Pancreas (tissue), 10 donors: Measurements from ENCODE around the gene RASSF8. TPM values are rescaled to one million over a fixed set of nuclear protein-coding genes. Genes with fewer than 3 reads are reported as not detected.

Experiments used
- ATAC-seq, 4 donors: fragments of 200-7000 bp; cut with Tn5 transposase; one replicate each; pipeline versions ENCODE4 v1.8.0 to v1.9.1; 2020; ENCODE audit warnings: mild to moderate bottlenecking in 4 of 4, moderate library complexity in 4 of 4
- DNase-seq, 6 donors: peaks; one replicate each; pipeline ENCODE4 v3.0.0-alpha.2; 2020
- FAIRE-seq: peaks from 2 replicates; lab custom pipeline; 2012; peaks lifted over from hg19 to GRCh38; lab: Jason Lieb, UNC
- H3K27ac ChIP-seq, 4 donors: fragments of 200-600 bp; sonication (generic); 1 replicate in 3 of 4; 2 replicates in 1 of 4; pipeline versions ENCODE4 v1.5.0 to v1.8.0; 2020
- H3K27me3 ChIP-seq, 4 donors: fragments of 200-600 bp; one replicate each; pipeline ENCODE4 v1.8.0; 2021
- H3K36me3 ChIP-seq, 3 donors: fragments of 200-600 bp; sonication (generic) in 1 of 3; one replicate each; pipeline versions ENCODE4 v1.5.0 to v1.8.0; 2020 to 2021
- H3K4me1 ChIP-seq, 3 donors: fragments of 200-600 bp; one replicate each; pipeline ENCODE4 v1.8.0; 2021
- H3K4me3 ChIP-seq, 4 donors: fragments of 200-600 bp; sonication (generic) in 2 of 4; one replicate each; pipeline versions ENCODE4 v1.5.0 to v1.8.0; 2020 to 2021
- H3K9me3 ChIP-seq, 4 donors: fragments of 200-600 bp; one replicate each; pipeline ENCODE4 v1.8.0; 2021
- WGBS, 2 donors: extraction: QIAGEN DNeasy Blood & Tissue Kit; methylation state at CpG; one replicate each; pipeline ENCODE4 v1.1.7; 2013; 5-methylcytosine and 5-hydroxymethylcytosine counted together
- intact Hi-C, 3 donors: fragments of 100-400 bp; cut with DNase I; formaldehyde crosslinking; loops; one replicate each; pipeline versions ENCODE4 v1.11.1 to v1.14.2; 2022
- polyA plus RNA-seq, 2 donors: library from polyadenylated mRNA; stranded (reverse); fragments of 200-250 nt; gene quantifications; one replicate each; pipeline ENCODE4 v1.2.3, GENCODE V29; 2013
- total RNA-seq, 6 donors: library from RNA; stranded (reverse); fragmentation: NEBNext Ultra II Directional in 4 of 6; extraction: Animal tissue kit (Norgen Biotek cat#: 25700) in 4 of 6; gene quantifications; one replicate each; pipeline versions ENCODE4 v1.2.1 to v1.2.4, GENCODE V29; 2021 to 2023
- TF ChIP-seq, protein P1 (sequence below), 4 donors: fragments of 200-600 bp; sonication (generic) in 3 of 4; IDR thresholded peaks; one replicate each; pipeline versions ENCODE4 v1.5.0 to v1.8.0; 2021; ENCODE audit warnings: antibody characterized with exemption in 4 of 4
- donor health status: healthy with polysubstance abuse.
- donor health status: DM: no; HTN: no; CAD: no; lungs with moderate emphysema.
- donor health status: DM: no; HTN: no; CAD: no.
- donor health status: control.
- donor health status: control.
- donor health status: Bipolar disorder and iron deficiency.
- donor health status: DM: yes; HTN: yes; CAD: no.
- donor health status: DM: no; HTN: no; CAD: no.
- donor health status: DM: no; HTN: no; CAD: no.
- donor health status: DM: yes; HTN: yes; CAD: no.

RASSF8 gene
- total and polyA plus RNA-seq, 8 donors, result 4.3 to 25.0 (median 7.4) TPM

DNA sequence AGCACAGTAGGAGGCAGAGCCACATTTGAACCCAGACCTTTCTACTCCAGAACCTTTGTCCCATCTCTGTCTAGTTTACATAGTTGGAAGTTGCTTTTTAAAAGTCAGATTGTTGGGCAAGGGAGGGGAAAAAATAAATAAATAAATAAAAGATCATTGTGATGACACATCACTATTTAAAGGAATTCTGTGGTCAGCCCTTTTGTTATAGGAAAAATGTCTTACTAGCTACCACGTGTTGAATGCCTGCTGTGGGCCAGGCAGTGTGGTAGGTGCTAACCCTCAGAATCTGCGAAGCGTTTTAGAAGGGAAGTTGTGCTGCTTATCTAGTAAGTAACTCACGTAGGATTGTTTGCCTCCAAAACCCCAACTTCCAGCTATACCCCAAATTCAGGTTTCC is 104.1 kb downstream of the RASSF8 start:
- no peaks in the 10 kb centered on the region for H3K27me3 ChIP-seq
- H3K4me3 ChIP-seq, result no peak overlapping the region
- no peaks in the 10 kb centered on the region for H3K36me3 ChIP-seq
- 77 to 81% methylated on average over 4 of the region's 4 CpGs for WGBS, 2 donors
- no peak overlapping the region for H3K27ac ChIP-seq
- no peaks in the 10 kb centered on the region for H3K4me1 ChIP-seq
- no peaks in the 10 kb centered on the region for H3K9me3 ChIP-seq
- TF ChIP-seq, protein P1, sequence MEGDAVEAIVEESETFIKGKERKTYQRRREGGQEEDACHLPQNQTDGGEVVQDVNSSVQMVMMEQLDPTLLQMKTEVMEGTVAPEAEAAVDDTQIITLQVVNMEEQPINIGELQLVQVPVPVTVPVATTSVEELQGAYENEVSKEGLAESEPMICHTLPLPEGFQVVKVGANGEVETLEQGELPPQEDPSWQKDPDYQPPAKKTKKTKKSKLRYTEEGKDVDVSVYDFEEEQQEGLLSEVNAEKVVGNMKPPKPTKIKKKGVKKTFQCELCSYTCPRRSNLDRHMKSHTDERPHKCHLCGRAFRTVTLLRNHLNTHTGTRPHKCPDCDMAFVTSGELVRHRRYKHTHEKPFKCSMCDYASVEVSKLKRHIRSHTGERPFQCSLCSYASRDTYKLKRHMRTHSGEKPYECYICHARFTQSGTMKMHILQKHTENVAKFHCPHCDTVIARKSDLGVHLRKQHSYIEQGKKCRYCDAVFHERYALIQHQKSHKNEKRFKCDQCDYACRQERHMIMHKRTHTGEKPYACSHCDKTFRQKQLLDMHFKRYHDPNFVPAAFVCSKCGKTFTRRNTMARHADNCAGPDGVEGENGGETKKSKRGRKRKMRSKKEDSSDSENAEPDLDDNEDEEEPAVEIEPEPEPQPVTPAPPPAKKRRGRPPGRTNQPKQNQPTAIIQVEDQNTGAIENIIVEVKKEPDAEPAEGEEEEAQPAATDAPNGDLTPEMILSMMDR (IDR thresholded peaks at IDR 0.05), result no peak
- FAIRE-seq, result no peak
- DNase-seq, result no peak
- intact Hi-C loops, result no loop called here
- ATAC-seq, result no peak

GRCh38 chr12:26065451-26065850 is 107.0 kb downstream of the RASSF8 start:
- TF ChIP-seq, protein P1 (IDR thresholded peaks at IDR 0.05), result no peak
- Histone ChIP-seq H3K4me1 (no peaks in the 10 kb centered on the region), H3K36me3 (no peaks in the 10 kb centered on the region), H3K4me3 (no peak overlapping the region), H3K27ac (no peak overlapping the region), H3K27me3 (no peaks in the 10 kb centered on the region), H3K9me3 (no peaks in the 10 kb centered on the region)
- FAIRE-seq, result no peak
- 96 to 99% methylated on average over 5 of the region's 5 CpGs for WGBS, 2 donors
- ATAC-seq, result no peak
- DNase-seq, result no peak
- intact Hi-C loops, result no loop called here

GRCh38 chr12:26068503-26068902 is 110.0 kb downstream of the RASSF8 start:
- 95 to 98% methylated on average over 4 of the region's 4 CpGs for WGBS, 2 donors
- ATAC-seq (no peak), FAIRE-seq (no peak), DNase-seq (no peak)
- Histone ChIP-seq H3K27me3 (no peaks in the 10 kb centered on the region), H3K4me3 (no peak overlapping the region), H3K4me1 (no peaks in the 10 kb centered on the region), H3K36me3 (no peaks in the 10 kb centered on the region), H3K9me3 (no peaks in the 10 kb centered on the region), H3K27ac (no peak overlapping the region)
- TF ChIP-seq, protein P1 (IDR thresholded peaks at IDR 0.05), result no peak
- intact Hi-C loops, result no loop called here

DNA sequence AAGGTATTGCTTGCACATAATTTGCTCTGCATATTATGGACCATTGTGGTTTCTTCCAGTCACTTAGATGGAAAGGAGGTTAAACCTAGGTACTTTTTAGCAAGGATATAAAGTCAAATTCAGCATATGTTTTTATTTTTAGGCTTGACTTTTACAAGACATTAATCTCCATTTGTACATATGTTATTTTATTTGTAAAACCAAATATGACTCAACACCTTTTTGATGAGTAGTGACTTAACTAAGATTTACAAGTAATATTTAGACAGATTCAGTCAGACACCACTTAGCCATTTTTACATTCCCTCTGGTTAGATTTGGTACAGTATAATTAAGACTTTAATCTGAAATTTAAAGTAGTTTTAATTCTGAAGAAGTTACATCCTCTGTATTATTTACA is 111.3 kb downstream of the RASSF8 start:
- H3K9me3 ChIP-seq, result no peaks in the 10 kb centered on the region
- no peak for ATAC-seq
- H3K27me3 ChIP-seq, result no peaks in the 10 kb centered on the region
- intact Hi-C loops, result no loop called here
- FAIRE-seq, result no peak
- DNase-seq, result no peak
- TF ChIP-seq, protein P1 (IDR thresholded peaks at IDR 0.05), result no peak
- no peaks in the 10 kb centered on the region for H3K4me1 ChIP-seq
- H3K4me3 ChIP-seq, result no peak overlapping the region
- H3K36me3 ChIP-seq, result no peaks in the 10 kb centered on the region
- no peak overlapping the region for H3K27ac ChIP-seq

- FAIRE-seq, result no peak
- no peak for ATAC-seq
- Histone ChIP-seq H3K4me1 (no peaks in the 10 kb centered on the region), H3K27ac (no peak overlapping the region), H3K9me3 (no peaks in the 10 kb centered on the region), H3K36me3 (no peaks in the 10 kb centered on the region), H3K27me3 (no peaks in the 10 kb centered on the region), H3K4me3 (no peak overlapping the region)
- TF ChIP-seq, protein P1 (IDR thresholded peaks at IDR 0.05), result no peak
- intact Hi-C loops, result no loop called here
- WGBS, 2 donors, result 82 to 86% methylated on average over 2 of the region's 2 CpGs
- DNase-seq, result no peak
These were observed 119.6 kb downstream of the RASSF8 start for GRCh38 chr12:26077915-26078702.
